Measurements from ENCODE around the gene MADD.

DNA sequence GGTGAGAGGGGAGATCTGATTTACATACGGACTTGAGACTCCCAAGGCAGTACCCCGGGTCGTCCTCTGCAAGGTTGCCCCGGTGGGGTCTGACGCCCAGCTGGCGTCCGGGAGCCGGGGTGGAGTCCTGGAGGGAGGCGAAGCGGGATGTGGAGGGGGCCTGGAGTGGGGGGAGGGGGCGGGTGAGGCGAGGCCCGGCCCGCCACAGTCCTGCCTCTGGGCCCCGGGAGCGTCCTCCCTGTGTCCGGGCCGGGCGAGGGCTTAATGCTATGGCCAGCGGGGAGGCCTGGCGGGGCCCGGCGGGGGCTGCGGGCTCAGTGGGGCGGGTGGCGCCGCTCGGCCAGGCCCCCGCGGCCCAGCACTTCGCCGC, 85.0 kb downstream of the MADD start:
- TF ChIP-seq EZH2 (IDR thresholded peaks at IDR 0.05; ENCODE audit: insufficient read depth, poor library complexity, severe bottlenecking) (no peak), EZH2phosphoT487 (IDR thresholded peaks at IDR 0.05; ENCODE audit: insufficient read depth, low read depth) (no peak)
